Left lung (tissue), 10 donors: Measurements from ENCODE around the gene SKP1. TPM values are rescaled to one million over a fixed set of nuclear protein-coding genes. Genes with fewer than 3 reads are reported as not detected.

Experiments
- ATAC-seq: fragments of 200-7000 bp; cut with Tn5 transposase; one replicate; pipeline ENCODE4 v1.9.1; 2020; ENCODE audit warnings: moderate library complexity
- DNase-seq, 4 donors: peaks; one replicate each; pipeline ENCODE4 v3.0.0-alpha.2; 2013 to 2020
- H3K27ac ChIP-seq, 2 donors: fragments of 200-600 bp; sonication (generic) in 1 of 2; one replicate each; pipeline versions ENCODE4 v1.5.0 to v1.8.0; 2020 to 2021
- H3K27me3 ChIP-seq, 2 donors: fragments of 200-600 bp; sonication (generic) in 1 of 2; one replicate each; pipeline versions ENCODE4 v1.5.0 to v1.8.0; 2020 to 2021
- H3K36me3 ChIP-seq, 2 donors: fragments of 200-600 bp; sonication (generic) in 1 of 2; one replicate each; pipeline versions ENCODE4 v1.5.0 to v1.8.0; 2020 to 2021
- H3K4me1 ChIP-seq, 2 donors: fragments of 200-600 bp; one replicate each; pipeline ENCODE4 v1.8.0; 2021
- H3K4me3 ChIP-seq, 2 donors: fragments of 200-600 bp; sonication (generic) in 1 of 2; one replicate each; pipeline versions ENCODE4 v1.5.0 to v1.8.0; 2020 to 2021; ENCODE audit warnings: mild to moderate bottlenecking in 1 of 2
- H3K9me3 ChIP-seq, 2 donors: fragments of 200-600 bp; sonication (generic) in 1 of 2; one replicate each; pipeline versions ENCODE4 v1.5.0 to v1.8.0; 2020 to 2021
- CTCF ChIP-seq, 2 donors: fragments of 200-600 bp; sonication (generic) in 1 of 2; IDR thresholded peaks; one replicate each; pipeline versions ENCODE4 v1.5.0 to v1.8.0; 2021; ENCODE audit warnings: antibody characterized with exemption in 2 of 2
- intact Hi-C, 2 donors: fragments of 100-400 bp; cut with DNase I; formaldehyde crosslinking; loops; one replicate each; pipeline versions ENCODE4 v1.11.2 to v1.14.2; 2022
- microRNA-seq, 2 donors: library from miRNA; unstranded; fragments of <30 nt; microRNA quantifications; one replicate each; pipeline ENCODE4, GENCODE V29; 2019
- polyA plus RNA-seq, 6 donors: library from polyadenylated mRNA; unstranded; fragments of 120-200 nt; gene quantifications; one replicate each; pipeline ENCODE4 v1.2.1, GENCODE V29; 2013; ENCODE audit not compliant: insufficient read length in 6 of 6
- total RNA-seq, 2 donors: library from RNA; stranded (reverse); fragmentation: NEBNext Ultra II Directional; extraction: Animal tissue kit (Norgen Biotek cat#: 25700); gene quantifications; one replicate each; pipeline ENCODE4 v1.2.1, GENCODE V29; 2021
- donor health status: DM: no; HTN: yes; CAD: no.
- donor health status: DM: no; HTN: no; CAD: no.

Gene SKP1
- total and polyA plus RNA-seq, 8 donors = 259 to 584 (median 547) TPM

- peaks cover 0 to 3% of the 10 kb centered on the region in 2 donors for H3K4me1 ChIP-seq
- H3K27ac ChIP-seq = no peak overlapping the region
- intact Hi-C loops = loop anchor here in 1 of 2 donors (5.0 kb wide), 1 partner anchor 42 kb away; no protein-coding TSS in a partner anchor
- TF ChIP-seq CTCF (IDR thresholded peaks at IDR 0.05) = no peak
- DNase-seq = no peak
- H3K27me3 ChIP-seq = no peaks in the 10 kb centered on the region
- H3K36me3 ChIP-seq = no peaks in the 10 kb centered on the region
- no peaks in the 10 kb centered on the region for H3K9me3 ChIP-seq
- no peak for ATAC-seq
- H3K4me3 ChIP-seq = no peak overlapping the region
These were observed 76.8 kb downstream of the SKP1 start for GRCh38 chr5:134099939-134100282.

DNA sequence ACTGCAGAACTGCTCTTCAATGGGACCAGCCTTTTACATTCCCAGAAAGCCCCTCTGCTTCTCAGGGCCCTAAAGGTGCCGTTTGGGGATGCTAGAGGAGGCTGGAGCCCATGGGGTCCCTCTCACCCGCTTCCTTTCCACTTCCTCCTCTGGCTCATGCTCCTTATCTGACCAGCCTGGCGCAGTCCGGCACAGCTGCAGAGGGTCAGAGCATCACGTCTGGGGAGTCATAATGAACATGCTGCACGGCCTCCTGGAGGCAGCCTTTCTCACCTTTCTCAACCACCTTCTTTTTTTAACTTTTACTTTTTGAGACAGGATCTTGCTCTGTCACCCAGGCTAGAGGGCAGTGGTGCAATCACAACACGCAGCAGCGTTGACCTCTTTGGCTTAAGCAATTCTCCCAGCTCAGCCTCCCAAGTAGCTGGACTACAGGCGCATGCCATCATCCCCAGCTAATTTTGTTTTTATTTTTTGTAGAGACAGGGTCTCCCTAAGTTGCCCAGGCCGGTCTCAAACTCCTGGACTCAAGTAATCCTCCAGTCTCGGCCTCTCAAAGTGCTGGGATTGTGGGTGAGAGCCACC lies 77.4 kb downstream of the SKP1 start:
- H3K4me1 ChIP-seq = peaks cover 0 to 3% of the 10 kb centered on the region in 2 donors
- intact Hi-C loops = no loop called here
- H3K36me3 ChIP-seq = no peaks in the 10 kb centered on the region
- no peaks in the 10 kb centered on the region for H3K27me3 ChIP-seq
- no peak for ATAC-seq
- no peaks in the 10 kb centered on the region for H3K9me3 ChIP-seq
- H3K27ac ChIP-seq = no peak overlapping the region
- H3K4me3 ChIP-seq = no peak overlapping the region
- no peak for TF ChIP-seq CTCF (IDR thresholded peaks at IDR 0.05)
- DNase-seq = no peak

Small RNA genes lying within 50 kb of the gene (microRNA-seq; reads per million reads assigned to microRNA genes)
- gene MIR3661 = 0 to 0.55 reads per million in 2 donors

Other genes with a start within 250 kb of the SKP1 start
- gene C5orf15, start 208.3 kb downstream of the SKP1 start, total RNA-seq = 10 to 100 TPM; 34.7 to 43.8 TPM
- gene C5orf15, start 208.3 kb downstream of the SKP1 start, polyA plus RNA-seq = 100 to 1,000 TPM; 105 to 121 (median 119) TPM
- gene VDAC1, start 172.0 kb downstream of the SKP1 start, total RNA-seq = 100 to 1,000 TPM; 144 to 186 TPM
- gene VDAC1, start 172.0 kb downstream of the SKP1 start, polyA plus RNA-seq = 100 to 1,000 TPM; 118 to 143 (median 130) TPM
- gene TCF7, start 62.3 kb downstream of the SKP1 start, total RNA-seq = 1 to 10 TPM; 4.8 to 5.1 TPM
- gene TCF7, start 62.3 kb downstream of the SKP1 start, polyA plus RNA-seq = 10 to 100 TPM; 16.0 to 18.8 (median 17.9) TPM
- 100 to 1,000 TPM; 109 to 121 TPM for gene PPP2CA, start 49.1 kb upstream of the SKP1 start, total RNA-seq
- gene PPP2CA, start 49.1 kb upstream of the SKP1 start, polyA plus RNA-seq = 100 to 1,000 TPM; 123 to 153 (median 143) TPM
- 1 to 10 TPM; 2.4 to 2.9 TPM for gene CDKL3, start 190.2 kb upstream of the SKP1 start, total RNA-seq
- gene CDKL3, start 190.2 kb upstream of the SKP1 start, polyA plus RNA-seq = 1 to 10 TPM; 4.5 to 5.8 (median 5.6) TPM
- 100 to 1,000 TPM in 1 of 2 donors, 10 to 100 TPM in 1; 95.9 to 102 TPM for gene UBE2B, start 194.6 kb upstream of the SKP1 start, total RNA-seq
- 100 to 1,000 TPM; 111 to 143 (median 127) TPM for gene UBE2B, start 194.6 kb upstream of the SKP1 start, polyA plus RNA-seq
- gene CDKN2AIPNL, start 234.9 kb upstream of the SKP1 start, total RNA-seq = 10 to 100 TPM; 15.5 to 16.0 TPM
- 10 to 100 TPM; 24.9 to 30.8 (median 27.7) TPM for gene CDKN2AIPNL, start 234.9 kb upstream of the SKP1 start, polyA plus RNA-seq